Natural killer cell treated with Interleukin-12 subunit alpha and Interleukin-12 subunit beta and Interleukin-15 and Interleukin-18, amount 100 ng/mL, for 72 hours (primary cell): ENCODE measurements around the gene SLC9A7. TPM values are rescaled to one million over a fixed set of nuclear protein-coding genes. Genes with fewer than 3 reads are reported as not detected.

Experiments
- ATAC-seq, 2 donors: fragments of 150-1000 bp; cut with Tn5 transposase in 1 of 2; sonication (Bioruptor Pico), chemical (Tn5 transposase) in 1 of 2; 2 replicates each; pipeline ENCODE4 v1.10.0; 2021
- DNase-seq: peaks from one replicate; pipeline ENCODE4 v3.0.0; 2022; ENCODE audit warnings: low spot score
- H3K27ac Mint-ChIP-seq, 2 donors: 1 replicate in 1 of 2; 2 replicates in 1 of 2; pipeline ENCODE4 v1.8.0; 2022; ENCODE audit warnings: mixed read lengths in 2 of 2, mild to moderate bottlenecking in 1 of 2, moderate library complexity in 1 of 2
- H3K27me3 Mint-ChIP-seq, 2 donors: 1 replicate in 1 of 2; 2 replicates in 1 of 2; pipeline ENCODE4 v1.8.0; 2022; ENCODE audit warnings: mixed read lengths in 2 of 2
- H3K36me3 Mint-ChIP-seq: one replicate; pipeline ENCODE4 v1.8.0; 2022; ENCODE audit warnings: mixed read lengths
- H3K4me1 Mint-ChIP-seq, 2 donors: 1 replicate in 1 of 2; 2 replicates in 1 of 2; pipeline ENCODE4 v1.8.0; 2022; ENCODE audit warnings: low read depth in 2 of 2, mixed read lengths in 2 of 2, mild to moderate bottlenecking in 1 of 2
- H3K4me3 Mint-ChIP-seq: one replicate; pipeline ENCODE4 v1.8.0; 2022; ENCODE audit warnings: mixed read lengths
- H3K9me3 Mint-ChIP-seq: 2 replicates; pipeline ENCODE4 v1.8.0; 2022; ENCODE audit warnings: mixed read lengths
- total RNA-seq, 2 donors: library from RNA; stranded (reverse); gene quantifications; one replicate each; pipeline ENCODE4 v1.2.3, GENCODE V29; 2022

Gene SLC9A7
- total RNA-seq, 2 donors from 2014 or later: 1.6 to 3.7 TPM

- DNase-seq (peak; percentile 72), ATAC-seq (peak; percentile 79 to 85)
- peak within 1 kb of the TSS; percentile 63 for H3K4me3 Mint-ChIP-seq
- H3K36me3 Mint-ChIP-seq: no peaks in the 10 kb centered on the region
- peaks cover 0 to 6% of the 10 kb centered on the region in 2 donors for H3K27me3 Mint-ChIP-seq
- peak within 1 kb of the TSS; percentile 8 to 62 for H3K27ac Mint-ChIP-seq
- H3K4me1 Mint-ChIP-seq: peaks cover 19 to 23% of the 10 kb centered on the region in 2 donors
- H3K9me3 Mint-ChIP-seq: no peaks in the 10 kb centered on the region
Measured at GRCh38 chrX:46573331-46573891, 185.5 kb downstream of the SLC9A7 start, which contains the start of gene CHST7. Gene CHST7 (plus strand): TSS chrX:46573765. CDS start chrX:46573932, 167 bp downstream.

- peak overlapping the region; percentile 63 for H3K4me3 Mint-ChIP-seq
- no peak for ATAC-seq
- H3K27me3 Mint-ChIP-seq: peaks cover 0 to 7% of the 10 kb centered on the region in 2 donors
- no peaks in the 10 kb centered on the region for H3K36me3 Mint-ChIP-seq
- peaks cover 19 to 23% of the 10 kb centered on the region in 2 donors for H3K4me1 Mint-ChIP-seq
- H3K27ac Mint-ChIP-seq: peak overlapping the region in 1 of 2 donors; percentile 62
- no peak for DNase-seq
- no peaks in the 10 kb centered on the region for H3K9me3 Mint-ChIP-seq
Measured at GRCh38 chrX:46572340-46572936, 186.5 kb downstream of the SLC9A7 start.

- no peak for DNase-seq
- Mint-ChIP-seq H3K36me3 (no peaks in the 10 kb centered on the region), H3K27ac (peak overlapping the region in 1 of 2 donors; percentile 62), H3K4me1 (peaks cover 15 to 23% of the 10 kb centered on the region in 2 donors), H3K4me3 (peak overlapping the region; percentile 63), H3K27me3 (peaks cover 0 to 8% of the 10 kb centered on the region in 2 donors), H3K9me3 (no peaks in the 10 kb centered on the region)
- ATAC-seq: no peak
Measured at GRCh38 chrX:46571423-46572339, 187.2 kb downstream of the SLC9A7 start.

GRCh38 chrX:46569621-46570020 is 189.3 kb downstream of the SLC9A7 start:
- Mint-ChIP-seq H3K4me3 (no peak overlapping the region), H3K4me1 (peaks cover 15 to 16% of the 10 kb centered on the region in 2 donors), H3K27me3 (peaks cover 0 to 7% of the 10 kb centered on the region in 2 donors)

GRCh38 chrX:46567388-46567787 is 191.5 kb downstream of the SLC9A7 start:
- DNase-seq: no peak
- Mint-ChIP-seq H3K27ac (no peak overlapping the region), H3K27me3 (peaks cover 0 to 9% of the 10 kb centered on the region in 2 donors), H3K4me3 (no peak overlapping the region), H3K36me3 (no peaks in the 10 kb centered on the region), H3K9me3 (no peaks in the 10 kb centered on the region), H3K4me1 (peaks cover 11 to 13% of the 10 kb centered on the region in 2 donors)
- no peak for ATAC-seq

More at GRCh38 chrX:46569621-46570020, 189.3 kb downstream of the SLC9A7 start:
- no peak for ATAC-seq
- Mint-ChIP-seq H3K9me3 (no peaks in the 10 kb centered on the region), H3K27ac (no peak overlapping the region), H3K36me3 (no peaks in the 10 kb centered on the region)
- no peak for DNase-seq

GRCh38 chrX:46561824-46562657 is 196.9 kb downstream of the SLC9A7 start:
- no peak for DNase-seq
- H3K27ac Mint-ChIP-seq: peak overlapping the region; percentile 10 to 81

GRCh38 chrX:46559062-46559461 is 199.9 kb downstream of the SLC9A7 start:
- Mint-ChIP-seq H3K36me3 (no peaks in the 10 kb centered on the region), H3K27ac (no peak overlapping the region), H3K27me3 (peaks cover 0 to 13% of the 10 kb centered on the region in 2 donors), H3K9me3 (no peaks in the 10 kb centered on the region), H3K4me3 (no peak overlapping the region), H3K4me1 (peaks cover 16 to 18% of the 10 kb centered on the region in 2 donors)
- DNase-seq (no peak), ATAC-seq (no peak)

More at GRCh38 chrX:46561824-46562657, 196.9 kb downstream of the SLC9A7 start:
- Mint-ChIP-seq H3K9me3 (no peaks in the 10 kb centered on the region), H3K27me3 (peaks cover 0 to 17% of the 10 kb centered on the region in 2 donors), H3K36me3 (no peaks in the 10 kb centered on the region), H3K4me3 (peak overlapping the region; percentile 66), H3K4me1 (peaks cover 16 to 18% of the 10 kb centered on the region in 2 donors)
- peak; percentile 94 to 96 for ATAC-seq

- peaks cover 0 to 7% of the 10 kb centered on the region in 2 donors for H3K27me3 Mint-ChIP-seq
- no peak overlapping the region for H3K4me3 Mint-ChIP-seq
- H3K27ac Mint-ChIP-seq: no peak overlapping the region
- H3K36me3 Mint-ChIP-seq: no peaks in the 10 kb centered on the region
- no peaks in the 10 kb centered on the region for H3K4me1 Mint-ChIP-seq
- DNase-seq: no peak
- ATAC-seq: no peak
- no peaks in the 10 kb centered on the region for H3K9me3 Mint-ChIP-seq
Measured at GRCh38 chrX:46554942-46555341, 204.0 kb downstream of the SLC9A7 start.

GRCh38 chrX:46553935-46554334 is 205.0 kb downstream of the SLC9A7 start:
- DNase-seq (no peak), ATAC-seq (no peak)
- H3K4me1 Mint-ChIP-seq: no peaks in the 10 kb centered on the region
- no peaks in the 10 kb centered on the region for H3K9me3 Mint-ChIP-seq
- H3K36me3 Mint-ChIP-seq: no peaks in the 10 kb centered on the region
- H3K27me3 Mint-ChIP-seq: peaks cover 0 to 8% of the 10 kb centered on the region in 2 donors
- H3K4me3 Mint-ChIP-seq: no peak overlapping the region
- no peak overlapping the region for H3K27ac Mint-ChIP-seq

GRCh38 chrX:46551494-46552128 is 207.3 kb downstream of the SLC9A7 start:
- Mint-ChIP-seq H3K27me3 (peaks cover 0 to 2% of the 10 kb centered on the region in 2 donors), H3K36me3 (no peaks in the 10 kb centered on the region)

GRCh38 chrX:46549914-46550313 is 209.0 kb downstream of the SLC9A7 start:
- Mint-ChIP-seq H3K27me3 (peaks cover 0 to 2% of the 10 kb centered on the region in 2 donors), H3K36me3 (no peaks in the 10 kb centered on the region), H3K4me1 (peaks cover 3 to 7% of the 10 kb centered on the region in 2 donors), H3K9me3 (no peaks in the 10 kb centered on the region), H3K27ac (no peak overlapping the region), H3K4me3 (no peak overlapping the region)
- DNase-seq (no peak), ATAC-seq (no peak)

More at GRCh38 chrX:46551494-46552128, 207.3 kb downstream of the SLC9A7 start:
- no peak overlapping the region for H3K27ac Mint-ChIP-seq
- DNase-seq: no peak
- H3K4me1 Mint-ChIP-seq: peaks cover 0 to 1% of the 10 kb centered on the region in 2 donors
- no peak overlapping the region for H3K4me3 Mint-ChIP-seq
- ATAC-seq: no peak
- no peaks in the 10 kb centered on the region for H3K9me3 Mint-ChIP-seq
